Measurements from ENCODE around the gene MED9. TPM values are rescaled to one million over a fixed set of nuclear protein-coding genes. Genes with fewer than 3 reads are reported as not detected.
A peak's percentile ranks its signal among the peaks of the same experiment; 100 is the strongest.

MED9 gene
- total RNA-seq, 1 experiment from 2014 or later, result 8.1 TPM

DNA sequence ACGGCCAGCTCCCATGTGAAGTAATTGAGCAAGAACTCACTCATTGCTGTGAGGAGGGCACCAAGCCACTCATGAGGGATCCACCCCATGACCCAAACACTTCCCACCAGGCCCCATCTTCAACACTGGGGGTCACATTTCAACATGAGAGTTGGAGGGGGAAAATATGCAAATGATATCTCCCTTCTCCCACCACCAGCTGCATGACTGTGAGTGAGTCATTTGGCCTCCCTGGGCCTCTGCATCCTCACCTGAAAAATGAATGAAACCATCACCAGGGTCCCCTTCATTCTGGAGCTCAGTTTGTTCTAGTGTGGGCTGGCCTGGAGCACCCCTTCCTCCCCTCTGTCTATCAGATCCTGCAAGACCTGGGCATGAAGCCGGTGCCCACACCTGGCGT, 6.8 kb upstream of the MED9 start:
- DNase-seq (ENCODE audit: unreplicated experiment), result no peak
- POLR2A ChIA-PET, result no interaction called here
- Mint-ChIP-seq H3K36me3 (ENCODE audit: insufficient read depth, unreplicated experiment) (no peaks in the 10 kb centered on the region), H3K27ac (ENCODE audit: low read depth, unreplicated experiment) (no peak overlapping the region), H3K27me3 (ENCODE audit: insufficient read depth, unreplicated experiment) (peaks cover 47% of the 10 kb centered on the region), H3K9me3 (ENCODE audit: unreplicated experiment) (no peaks in the 10 kb centered on the region), H3K4me1 (ENCODE audit: insufficient read depth, unreplicated experiment) (peaks cover 5% of the 10 kb centered on the region), H3K4me3 (ENCODE audit: unreplicated experiment) (no peak overlapping the region)
- intact Hi-C loops (cut with micrococcal nuclease), result no loop called here
- CTCF ChIA-PET, result no interaction called here
- TF ChIP-seq, protein P1, sequence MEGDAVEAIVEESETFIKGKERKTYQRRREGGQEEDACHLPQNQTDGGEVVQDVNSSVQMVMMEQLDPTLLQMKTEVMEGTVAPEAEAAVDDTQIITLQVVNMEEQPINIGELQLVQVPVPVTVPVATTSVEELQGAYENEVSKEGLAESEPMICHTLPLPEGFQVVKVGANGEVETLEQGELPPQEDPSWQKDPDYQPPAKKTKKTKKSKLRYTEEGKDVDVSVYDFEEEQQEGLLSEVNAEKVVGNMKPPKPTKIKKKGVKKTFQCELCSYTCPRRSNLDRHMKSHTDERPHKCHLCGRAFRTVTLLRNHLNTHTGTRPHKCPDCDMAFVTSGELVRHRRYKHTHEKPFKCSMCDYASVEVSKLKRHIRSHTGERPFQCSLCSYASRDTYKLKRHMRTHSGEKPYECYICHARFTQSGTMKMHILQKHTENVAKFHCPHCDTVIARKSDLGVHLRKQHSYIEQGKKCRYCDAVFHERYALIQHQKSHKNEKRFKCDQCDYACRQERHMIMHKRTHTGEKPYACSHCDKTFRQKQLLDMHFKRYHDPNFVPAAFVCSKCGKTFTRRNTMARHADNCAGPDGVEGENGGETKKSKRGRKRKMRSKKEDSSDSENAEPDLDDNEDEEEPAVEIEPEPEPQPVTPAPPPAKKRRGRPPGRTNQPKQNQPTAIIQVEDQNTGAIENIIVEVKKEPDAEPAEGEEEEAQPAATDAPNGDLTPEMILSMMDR (IDR thresholded peaks at IDR 0.05; ENCODE audit: unreplicated experiment), result no peak
- BruUV-seq (replicated peaks), result no TSS peak

DNA sequence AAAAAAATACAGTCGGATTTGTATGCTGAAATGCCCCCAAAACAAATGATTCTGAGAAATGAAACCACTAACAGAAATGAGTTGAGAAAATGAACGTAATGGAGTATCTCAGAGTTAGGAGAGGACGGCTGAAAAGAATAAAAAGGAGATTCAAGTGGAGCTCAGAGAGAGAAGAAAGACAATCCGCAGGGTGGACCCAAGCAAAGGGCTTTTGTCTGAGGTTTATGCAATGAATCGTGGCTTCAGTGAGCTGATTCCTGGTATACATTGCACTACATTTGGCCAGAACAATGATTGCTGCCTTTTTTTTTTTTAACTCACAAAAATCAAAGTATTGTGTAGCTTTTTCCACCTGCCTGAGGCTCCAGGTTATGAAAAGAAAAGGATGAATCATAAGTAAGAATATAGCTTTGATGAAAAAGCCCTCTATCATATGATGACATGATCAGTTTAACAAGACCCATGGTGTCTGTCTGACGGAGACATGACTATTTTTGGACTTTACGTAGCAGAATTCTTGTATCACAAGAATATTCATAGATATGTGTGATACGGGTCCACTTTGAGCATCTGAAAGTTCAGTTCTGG, 4.4 kb upstream of the MED9 start:
- Mint-ChIP-seq H3K27me3 (ENCODE audit: insufficient read depth, unreplicated experiment) (peaks cover 52% of the 10 kb centered on the region), H3K4me1 (ENCODE audit: insufficient read depth, unreplicated experiment) (peaks cover 5% of the 10 kb centered on the region), H3K36me3 (ENCODE audit: insufficient read depth, unreplicated experiment) (no peaks in the 10 kb centered on the region), H3K4me3 (ENCODE audit: unreplicated experiment) (no peak overlapping the region), H3K9me3 (ENCODE audit: unreplicated experiment) (no peaks in the 10 kb centered on the region), H3K27ac (ENCODE audit: low read depth, unreplicated experiment) (no peak overlapping the region)
- TF ChIP-seq, protein P1 (IDR thresholded peaks at IDR 0.05; ENCODE audit: unreplicated experiment), result no peak
- intact Hi-C loops (cut with micrococcal nuclease), result no loop called here
- BruUV-seq (replicated peaks), result no TSS peak
- POLR2A ChIA-PET, result interaction anchor here (0.8 to 0.9 kb wide), 2 partner anchors 24 to 383 kb away, joined by 3 read pairs; no protein-coding TSS in a partner anchor
- DNase-seq (ENCODE audit: unreplicated experiment), result no peak
- CTCF ChIA-PET, result interaction anchor here (0.7 to 1.0 kb wide), 3 partner anchors 24 to 85 kb away, joined by 3 read pairs; no protein-coding TSS in a partner anchor

DNA sequence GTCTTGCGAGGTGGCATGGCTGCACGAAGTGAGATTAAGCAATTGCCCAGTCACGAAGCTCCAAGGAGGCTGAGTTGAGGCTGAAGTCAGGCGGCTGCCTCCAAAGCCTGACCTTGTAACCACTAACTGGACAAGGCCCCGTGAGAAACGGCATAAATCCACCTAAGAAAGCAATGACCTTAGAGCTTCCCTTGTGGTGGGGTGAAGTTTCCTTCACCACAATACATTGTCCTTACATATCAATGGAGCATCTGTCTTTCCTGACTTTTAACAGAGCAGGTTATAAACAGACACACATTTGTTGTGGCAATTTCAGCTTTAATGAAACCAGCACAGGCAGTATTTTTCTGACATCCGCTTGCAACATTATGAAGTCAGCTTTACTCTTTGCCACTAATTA, 2.5 kb upstream of the MED9 start:
- ChIA-PET POLR2A (no interaction called here), CTCF (no interaction called here)
- TF ChIP-seq, protein P1 (IDR thresholded peaks at IDR 0.05; ENCODE audit: unreplicated experiment), result no peak
- intact Hi-C loops (cut with micrococcal nuclease), result no loop called here
- H3K9me3 Mint-ChIP-seq (ENCODE audit: unreplicated experiment), result no peaks in the 10 kb centered on the region
- peaks cover 52% of the 10 kb centered on the region for H3K27me3 Mint-ChIP-seq (ENCODE audit: insufficient read depth, unreplicated experiment)
- BruUV-seq (replicated peaks), result no TSS peak
- H3K4me3 Mint-ChIP-seq (ENCODE audit: unreplicated experiment), result no peak overlapping the region
- DNase-seq (ENCODE audit: unreplicated experiment), result no peak
- H3K4me1 Mint-ChIP-seq (ENCODE audit: insufficient read depth, unreplicated experiment), result peaks cover 5% of the 10 kb centered on the region
- H3K27ac Mint-ChIP-seq (ENCODE audit: low read depth, unreplicated experiment), result no peak overlapping the region
- no peaks in the 10 kb centered on the region for H3K36me3 Mint-ChIP-seq (ENCODE audit: insufficient read depth, unreplicated experiment)

DNA sequence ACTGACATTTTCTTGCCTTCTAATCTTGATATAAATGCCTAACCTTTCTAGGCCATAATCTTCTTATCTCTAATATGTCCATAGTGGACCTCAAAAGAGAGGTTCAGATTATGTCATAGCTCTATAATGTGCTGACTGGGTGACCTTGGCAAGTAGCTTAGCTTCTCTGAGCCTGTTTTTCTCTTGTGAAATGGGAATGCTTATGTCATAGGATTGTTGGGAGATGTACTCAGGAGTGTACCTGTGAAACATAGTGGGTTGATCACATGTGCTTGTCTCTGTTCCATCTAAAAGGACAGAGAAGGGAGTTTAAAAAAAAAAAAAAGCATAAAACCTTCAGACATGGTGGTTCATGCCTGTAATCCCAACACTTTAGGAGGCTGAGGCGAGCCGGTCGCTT, 2.4 kb downstream of the MED9 start:
- Mint-ChIP-seq H3K9me3 (ENCODE audit: unreplicated experiment) (no peaks in the 10 kb centered on the region), H3K36me3 (ENCODE audit: insufficient read depth, unreplicated experiment) (peaks cover 19% of the 10 kb centered on the region), H3K27ac (ENCODE audit: low read depth, unreplicated experiment) (peak overlapping the region; percentile 42), H3K4me1 (ENCODE audit: insufficient read depth, unreplicated experiment) (peaks cover 16% of the 10 kb centered on the region), H3K4me3 (ENCODE audit: unreplicated experiment) (no peak overlapping the region), H3K27me3 (ENCODE audit: insufficient read depth, unreplicated experiment) (peaks cover 15% of the 10 kb centered on the region)
- intact Hi-C loops (cut with micrococcal nuclease), result no loop called here
- ChIA-PET POLR2A (interaction anchor here (1.0 kb wide), 1 partner anchor 112 kb away, joined by 3 read pairs; no protein-coding TSS in a partner anchor), CTCF (interaction anchor here (1.2 to 1.3 kb wide), 2 partner anchors 18 to 135 kb away, joined by 3 to 4 read pairs; no protein-coding TSS in a partner anchor)
- BruUV-seq (replicated peaks), result no TSS peak
- TF ChIP-seq, protein P1 (IDR thresholded peaks at IDR 0.05; ENCODE audit: unreplicated experiment), result no peak
- DNase-seq (ENCODE audit: unreplicated experiment), result no peak
